H1 (cell line): ENCODE data around the gene ZNF362. TPM values are rescaled to one million over a fixed set of nuclear protein-coding genes. Genes with fewer than 3 reads are reported as not detected.

Experiments
- CTCF ChIA-PET: fragments of 300-600 bp; sonication (Branson Sonifier 250); formaldehyde crosslinking; loops from one replicate; lab custom pipeline; 2021; ENCODE audit not compliant: partially characterized antibody; lab: Charles Lee
- POLR2A ChIA-PET: fragments of 300-600 bp; sonication (Branson Sonifier 250); formaldehyde crosslinking; loops from one replicate; lab custom pipeline; 2021; ENCODE audit warnings: inconsistent platforms; ENCODE audit not compliant: partially characterized antibody; lab: Charles Lee
- DNase-seq, 2 experiments: peaks; one replicate each; pipeline versions ENCODE4 v3.0.0 to v3.0.0-alpha.2; 2010 to 2022; ENCODE audit warnings: low spot score in 2 of 2, low read depth in 1 of 2, mixed read lengths in 1 of 2
- FAIRE-seq: peaks from 2 replicates; lab custom pipeline; 2011; peaks lifted over from hg19 to GRCh38; lab: Jason Lieb, UNC
- H2AFZ ChIP-seq: 2 replicates; pipeline ENCODE4 v1.8.1; 2012; ENCODE audit warnings: low read length, inconsistent platforms
- H2AK5ac ChIP-seq: 2 replicates; pipeline ENCODE4 v1.6.1; 2013; ENCODE audit warnings: low read depth, low read length
- H2BK120ac ChIP-seq: replicated peaks from 2 replicates; pipeline ENCODE3; 2013; ENCODE audit warnings: low read depth, low read length, inconsistent platforms
- H2BK12ac ChIP-seq: 2 replicates; pipeline ENCODE4 v1.6.1; 2013; ENCODE audit warnings: low read depth, low read length
- H2BK15ac ChIP-seq: 2 replicates; pipeline ENCODE4 v1.6.1; 2013; ENCODE audit warnings: low read length
- H2BK20ac ChIP-seq: 2 replicates; pipeline ENCODE4 v1.6.1; 2013; ENCODE audit warnings: low read length
- H2BK5ac ChIP-seq: 2 replicates; pipeline ENCODE4 v1.6.1; 2013; ENCODE audit warnings: low read depth, low read length
- H3K14ac ChIP-seq: 2 replicates; pipeline ENCODE4 v1.6.1; 2013; ENCODE audit warnings: inconsistent platforms; ENCODE audit not compliant: insufficient read length
- H3K18ac ChIP-seq: 2 replicates; pipeline ENCODE4 v1.6.1; 2013; ENCODE audit warnings: low read length; ENCODE audit errors: extremely low read depth
- H3K23ac ChIP-seq: 2 replicates; pipeline ENCODE4 v1.6.1; 2013; ENCODE audit warnings: inconsistent platforms; ENCODE audit not compliant: insufficient read length
- H3K23me2 ChIP-seq: 2 replicates; pipeline ENCODE4 v1.6.1; 2013; ENCODE audit warnings: low read depth, low read length
- H3K27ac ChIP-seq: 2 replicates; pipeline ENCODE4 v1.6.1; 2011; ENCODE audit warnings: low read depth, low read length, inconsistent platforms
- H3K27me3 ChIP-seq, 4 experiments: replicated peaks in 1 of 4; 1 replicate in 1 of 4; 2 replicates in 3 of 4; pipeline versions ENCODE4 v1.6.1 to v1.8.1; 2011 to 2013; ENCODE audit warnings: low read length in 3 of 4, mild to moderate bottlenecking in 3 of 4, inconsistent platforms in 2 of 4, mixed read lengths in 2 of 4, moderate library complexity in 1 of 4; ENCODE audit not compliant: control insufficient read depth in 3 of 4, insufficient read depth in 3 of 4; ENCODE audit errors: extremely low read depth in 1 of 4
- H3K36me3 ChIP-seq, 4 experiments: 2 replicates each; pipeline versions ENCODE4 v1.6.1 to v1.8.1; 2011 to 2013; ENCODE audit warnings: mild to moderate bottlenecking in 4 of 4, low read length in 3 of 4, moderate library complexity in 2 of 4, control low read depth in 1 of 4, inconsistent platforms in 1 of 4; ENCODE audit not compliant: insufficient read depth in 4 of 4, control insufficient read depth in 2 of 4
- H3K4ac ChIP-seq: replicated peaks from 2 replicates; pipeline ENCODE3; 2013; ENCODE audit warnings: low read length, low read depth, mixed read lengths, inconsistent platforms; ENCODE audit not compliant: insufficient read length
- H3K4me1 ChIP-seq, 4 experiments: replicated peaks in 1 of 4; 1 replicate in 1 of 4; 2 replicates in 3 of 4; pipeline versions ENCODE4 v1.6.1 to v1.8.1; 2011 to 2013; ENCODE audit warnings: low read length in 3 of 4, inconsistent platforms in 2 of 4, mixed read lengths in 1 of 4; ENCODE audit not compliant: insufficient read depth in 4 of 4, control insufficient read depth in 3 of 4
- H3K4me2 ChIP-seq, 2 experiments: 2 replicates each; pipeline versions ENCODE4 v1.6.1 to v1.8.1; 2011 to 2013; ENCODE audit warnings: low read depth in 2 of 2, low read length in 2 of 2, control low read depth in 1 of 2, inconsistent platforms in 1 of 2, mild to moderate bottlenecking in 1 of 2; ENCODE audit not compliant: insufficient read depth in 1 of 2
- H3K4me3 ChIP-seq, 4 experiments: fragments of 200-600, 300-600 bp in 1 of 4; sonication (generic), shearing (Covaris generic), sonication (Bioruptor Twin) in 1 of 4; 2 replicates each; pipeline versions ENCODE4 v1.5.1 to v1.8.1; 2011 to 2016; ENCODE audit warnings: low read length in 4 of 4, low read depth in 3 of 4, control low read depth in 2 of 4, inconsistent platforms in 2 of 4, mild to moderate bottlenecking in 2 of 4, mixed read lengths in 1 of 4, moderate library complexity in 1 of 4; ENCODE audit not compliant: insufficient read depth in 2 of 4; ENCODE audit errors: extremely low read depth in 1 of 4
- H3K56ac ChIP-seq: replicated peaks from 2 replicates; pipeline ENCODE3; 2013; ENCODE audit warnings: low read depth, mild to moderate bottlenecking, mixed read lengths, low read length, inconsistent platforms; ENCODE audit not compliant: insufficient read length
- H3K79me1 ChIP-seq: 2 replicates; pipeline ENCODE4 v1.6.1; 2013; ENCODE audit warnings: low read depth, low read length, control low read depth
- H3K79me2 ChIP-seq, 2 experiments: 2 replicates each; pipeline versions ENCODE4 v1.6.1 to v1.8.1; 2012 to 2013; ENCODE audit warnings: low read length in 2 of 2, mild to moderate bottlenecking in 2 of 2, inconsistent platforms in 1 of 2; ENCODE audit not compliant: insufficient read depth in 2 of 2, control insufficient read depth in 1 of 2
- H3K9ac ChIP-seq, 4 experiments: replicated peaks in 1 of 4; 1 replicate in 1 of 4; 2 replicates in 3 of 4; pipeline versions ENCODE4 v1.6.1 to v1.8.1; 2011 to 2013; ENCODE audit warnings: low read depth in 3 of 4, low read length in 3 of 4, control low read depth in 2 of 4, mild to moderate bottlenecking in 2 of 4, moderate library complexity in 2 of 4, inconsistent platforms in 1 of 4; ENCODE audit errors: extremely low read depth in 1 of 4
- H3K9me3 ChIP-seq, 2 experiments: 2 replicates each; pipeline versions ENCODE4 v1.6.1 to v1.8.1; 2012 to 2013; ENCODE audit warnings: mild to moderate bottlenecking in 2 of 2, moderate library complexity in 2 of 2, control low read depth in 1 of 2, inconsistent platforms in 1 of 2, low read depth in 1 of 2, low read length in 1 of 2, mixed read lengths in 1 of 2; ENCODE audit not compliant: insufficient read depth in 2 of 2
- H4K20me1 ChIP-seq, 2 experiments: replicated peaks in 1 of 2; 2 replicates each; pipeline versions ENCODE3 to v1.8.1; 2011 to 2013; ENCODE audit warnings: inconsistent platforms in 2 of 2, low read length in 2 of 2, mild to moderate bottlenecking in 1 of 2; ENCODE audit not compliant: insufficient read depth in 2 of 2, control insufficient read depth in 1 of 2
- H4K5ac ChIP-seq: 2 replicates; pipeline ENCODE4 v1.6.1; 2013; ENCODE audit warnings: low read length, low read depth, mixed read lengths, inconsistent platforms; ENCODE audit not compliant: insufficient read length
- H4K8ac ChIP-seq: 2 replicates; pipeline ENCODE4 v1.8.0; 2013; ENCODE audit warnings: mild to moderate bottlenecking, moderate library complexity, low read length, inconsistent platforms; ENCODE audit not compliant: insufficient read depth; ENCODE audit errors: extremely low read depth
- H4K91ac ChIP-seq: replicated peaks from 2 replicates; pipeline ENCODE3; 2013; ENCODE audit warnings: low read length, mixed read lengths, inconsistent platforms; ENCODE audit not compliant: insufficient read length
- BACH1 ChIP-seq: IDR thresholded peaks from 2 replicates; pipeline ENCODE4 v1.6.1; 2012; ENCODE audit warnings: low read length, improper control_type of control experiment
- CEBPB ChIP-seq: IDR thresholded peaks from 2 replicates; pipeline ENCODE4 v1.6.1; 2012; ENCODE audit warnings: low read depth, low read length
- EGR1 ChIP-seq: IDR thresholded peaks from 2 replicates; pipeline ENCODE4 v1.6.1; 2011; ENCODE audit warnings: low read depth, low read length, borderline replicate concordance
- EZH2 ChIP-seq: fragments of 200-600 bp; sonication (generic); IDR thresholded peaks from 2 replicates; pipeline ENCODE4 v1.7.1; 2012; ENCODE audit warnings: low read depth, mild to moderate bottlenecking, moderate library complexity, low read length, inconsistent platforms; ENCODE audit not compliant: severe bottlenecking
- POLR2AphosphoS5 ChIP-seq: IDR thresholded peaks from 2 replicates; pipeline ENCODE4 v1.6.1; 2011; ENCODE audit warnings: low read depth, low read length
- POU5F1 ChIP-seq: IDR thresholded peaks from 2 replicates; pipeline ENCODE4 v1.6.1; 2011; ENCODE audit warnings: low read depth, mild to moderate bottlenecking, low read length, moderate library complexity
- RXRA ChIP-seq: IDR thresholded peaks from 2 replicates; pipeline ENCODE4 v1.6.1; 2011; ENCODE audit warnings: low read depth, mild to moderate bottlenecking, low read length, moderate library complexity; ENCODE audit not compliant: insufficient read depth
- SIN3A ChIP-seq, 2 experiments: IDR thresholded peaks in 1 of 2; conservative IDR thresholded peaks in 1 of 2; 2 replicates each; pipeline ENCODE4 v1.6.1; 2011 to 2012; ENCODE audit warnings: low read length in 2 of 2, improper control_type of control experiment in 1 of 2, low read depth in 1 of 2, mild to moderate bottlenecking in 1 of 2
- SUZ12 ChIP-seq: fragments of 200-600 bp; sonication (generic); IDR thresholded peaks from 2 replicates; pipeline ENCODE4 v1.6.1; 2012; ENCODE audit warnings: mild to moderate bottlenecking, inconsistent platforms, low read length, moderate library complexity, mixed read lengths
- WGBS, 2 experiments: shearing (Covaris generic) in 1 of 2; methylation state at CpG; one replicate each; pipeline versions ENCODE4 v1.1.6 to v1.1.7; 2013 to 2015; ENCODE audit warnings: low lambda C conversion rate in 2 of 2, mixed read lengths in 2 of 2, inconsistent platforms in 1 of 2, low coverage in 1 of 2, missing lambda C conversion rate in 1 of 2; ENCODE audit not compliant: insufficient replicate concordance in 2 of 2, insufficient coverage in 1 of 2, insufficient read length in 1 of 2; ENCODE audit errors: extremely low coverage in 1 of 2, missing lambda C conversion rate in 1 of 2; 5-methylcytosine and 5-hydroxymethylcytosine counted together
- polyA plus RNA-seq, 7 experiments: library from polyadenylated mRNA; depleted of rRNA in 3 of 7; stranded (reverse) in 5 of 7; unstranded in 2 of 7; fragments of >200 nt in 5 of 7; fragments of 200-250 nt in 2 of 7; gene quantifications; 1 replicate in 5 of 7; 2 replicates in 1 of 7; 4 replicates in 1 of 7; pipeline versions ENCODE4 v1.2.1 to v1.2.3, GENCODE V29; 2011 to 2013; ENCODE audit warnings: missing spikeins in 2 of 7, mixed read lengths in 2 of 7
- total RNA-seq: library from RNA; stranded (reverse); fragmentation: NEBNext Ultra II Directional; extraction: Animal tissue kit (Norgen Biotek cat#: 25700); gene quantifications from 2 replicates; pipeline ENCODE4 v1.2.1, GENCODE V29; 2021
- TF ChIP-seq, protein P1 (sequence below): IDR thresholded peaks from 2 replicates; pipeline ENCODE4 v1.6.1; 2011; ENCODE audit warnings: low read length, improper control_type of control experiment
- TF ChIP-seq, protein P2 (sequence below): IDR thresholded peaks from 2 replicates; pipeline ENCODE4 v1.6.1; 2012; ENCODE audit warnings: low read length, inconsistent platforms

The ZNF362 gene
- total and polyA plus RNA-seq, 2 of the 8 experiments (the other 6 are each of a cell fraction or from before 2014, with no cell fraction given): 24.2 to 27.8 TPM

DNA sequence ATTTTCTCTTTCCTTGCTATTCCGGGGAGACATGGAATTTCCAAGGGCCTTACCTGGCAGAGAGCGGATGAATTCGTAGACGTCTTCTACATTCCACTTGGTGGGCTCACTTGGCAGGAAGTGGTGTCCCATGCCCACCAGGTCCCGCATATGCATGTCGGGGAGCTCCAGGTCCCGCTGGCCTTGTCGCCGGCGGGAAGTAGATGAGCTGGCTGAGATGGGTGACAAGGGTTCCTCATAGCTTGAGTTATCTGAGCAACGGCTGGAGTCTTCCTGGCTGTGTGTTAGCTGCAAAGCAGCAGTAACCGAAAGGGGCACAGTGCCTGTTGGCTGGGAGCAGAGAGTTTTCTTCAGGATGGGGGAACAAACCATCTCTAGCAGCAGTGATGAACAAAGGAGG, 72.5 kb downstream of the ZNF362 start:
- Histone ChIP-seq H4K20me1 (peaks cover 0 to 6% of the 10 kb centered on the region in 2 experiments), H3K4me1 (0 out of 7 replicates have a peak, but pooled peaks cover 0 to 3% (median 0%) of the 10 kb centered on the region in 4 experiments), H3K27me3 (no peaks in the 10 kb centered on the region), H3K23me2 (no peaks in the 10 kb centered on the region), H2AK5ac (no peak overlapping the region), H3K14ac (no peak overlapping the region), H3K18ac (no peak overlapping the region), H4K8ac (no peak overlapping the region), H2AFZ (no peak overlapping the region), H3K4me2 (no peak overlapping the region), H3K9me3 (no peaks in the 10 kb centered on the region), H2BK15ac (no peak overlapping the region), H3K27ac (no peak overlapping the region), H4K5ac (no peak overlapping the region), H3K56ac (no peak overlapping the region), H2BK5ac (no peak overlapping the region), H2BK120ac (no peak overlapping the region), H3K79me1 (no peaks in the 10 kb centered on the region), H3K4ac (no peak overlapping the region), H4K91ac (no peak overlapping the region), H3K4me3 (no peak overlapping the region), H3K79me2 (no peaks in the 10 kb centered on the region), H3K23ac (no peak overlapping the region), H2BK20ac (no peak overlapping the region), H3K9ac (no peak overlapping the region), H3K36me3 (peaks cover 0 to 14% (median 7%) of the 10 kb centered on the region in 4 experiments; a peak in 5 of 8 replicates), H2BK12ac (no peak overlapping the region)
- ChIA-PET CTCF (interaction anchor here (0.6 to 5.0 kb wide), 7 partner anchors 10 to 126 kb away, joined by 3 to 36 read pairs (median 4); no protein-coding TSS in a partner anchor), POLR2A (interaction anchor here (0.7 to 2.2 kb wide), 2 partner anchors 10 to 33 kb away, joined by 3 to 10 read pairs; no protein-coding TSS in a partner anchor)
- WGBS, 2 experiments: 91% methylated on average over 12 of the region's 12 CpGs; no CpG with 5 or more reads in 1 of the 2 experiments
- no peak for DNase-seq
- no peak for FAIRE-seq
- TF ChIP-seq CEBPB (no peak), RXRA (no peak), POU5F1 (no peak), SUZ12 (no peak), POLR2AphosphoS5 (no peak), SIN3A (conservative IDR thresholded peaks at IDR 0.05 in 1 of 2, IDR thresholded peaks at IDR 0.05 in 1 of 2; ENCODE audit: low read depth in 1 of 2, low read length in 2 of 2) (no peak), BACH1 (no peak), EGR1 (no peak), EZH2 (no peak)
- TF ChIP-seq, protein P1, sequence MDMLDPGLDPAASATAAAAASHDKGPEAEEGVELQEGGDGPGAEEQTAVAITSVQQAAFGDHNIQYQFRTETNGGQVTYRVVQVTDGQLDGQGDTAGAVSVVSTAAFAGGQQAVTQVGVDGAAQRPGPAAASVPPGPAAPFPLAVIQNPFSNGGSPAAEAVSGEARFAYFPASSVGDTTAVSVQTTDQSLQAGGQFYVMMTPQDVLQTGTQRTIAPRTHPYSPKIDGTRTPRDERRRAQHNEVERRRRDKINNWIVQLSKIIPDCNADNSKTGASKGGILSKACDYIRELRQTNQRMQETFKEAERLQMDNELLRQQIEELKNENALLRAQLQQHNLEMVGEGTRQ: no peak
- TF ChIP-seq, protein P2, sequence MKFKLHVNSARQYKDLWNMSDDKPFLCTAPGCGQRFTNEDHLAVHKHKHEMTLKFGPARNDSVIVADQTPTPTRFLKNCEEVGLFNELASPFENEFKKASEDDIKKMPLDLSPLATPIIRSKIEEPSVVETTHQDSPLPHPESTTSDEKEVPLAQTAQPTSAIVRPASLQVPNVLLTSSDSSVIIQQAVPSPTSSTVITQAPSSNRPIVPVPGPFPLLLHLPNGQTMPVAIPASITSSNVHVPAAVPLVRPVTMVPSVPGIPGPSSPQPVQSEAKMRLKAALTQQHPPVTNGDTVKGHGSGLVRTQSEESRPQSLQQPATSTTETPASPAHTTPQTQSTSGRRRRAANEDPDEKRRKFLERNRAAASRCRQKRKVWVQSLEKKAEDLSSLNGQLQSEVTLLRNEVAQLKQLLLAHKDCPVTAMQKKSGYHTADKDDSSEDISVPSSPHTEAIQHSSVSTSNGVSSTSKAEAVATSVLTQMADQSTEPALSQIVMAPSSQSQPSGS: no peak
